A549 (cell line): ENCODE measurements around the gene NCOR2. TPM values are rescaled to one million over a fixed set of nuclear protein-coding genes. Genes with fewer than 3 reads are reported as not detected.

Experiments used
- ATAC-seq, 2 experiments: fragments of 200-7000 bp in 1 of 2; fragments of >200 bp in 1 of 2; cut with Nextera tagmentation in 1 of 2; cut with Tn5 transposase in 1 of 2; 3 replicates each; pipeline versions ENCODE4 v1.8.0 to v1.9.1; 2018 to 2020; ENCODE audit warnings: mild to moderate bottlenecking in 1 of 2, moderate library complexity in 1 of 2
- CTCF ChIA-PET: fragments of 300-600 bp; sonication (Branson Sonifier 250); formaldehyde crosslinking; extraction: SDS; loops from one replicate; lab custom pipeline; 2021; ENCODE audit warnings: antibody characterized with exemption, inconsistent platforms; lab: Yijun Ruan, JAX
- POLR2A ChIA-PET: fragments of 350-600 bp; formaldehyde crosslinking; extraction: SDS; loops from one replicate; lab custom pipeline; 2021; ENCODE audit warnings: antibody characterized with exemption, inconsistent platforms; lab: Yijun Ruan, JAX
- DNase-seq, 2 experiments: peaks; one replicate each; pipeline versions ENCODE4 v3.0.0 to v3.0.0-alpha.2; 2011 to 2016; ENCODE audit warnings: low read depth in 1 of 2, low spot score in 1 of 2
- FAIRE-seq: peaks from 2 replicates; lab custom pipeline; 2011; peaks lifted over from hg19 to GRCh38; lab: Jason Lieb, UNC
- H3K27ac ChIP-seq, 2 experiments: fragments of >200 bp; sonication (Bioruptor Twin); formaldehyde crosslinking; 3 replicates each; pipeline ENCODE4 v1.5.1; 2016 to 2017
- H3K4me1 ChIP-seq: fragments of >200 bp; sonication (Bioruptor Twin); formaldehyde crosslinking; 3 replicates; pipeline ENCODE4 v1.6.1; 2016
- H3K4me2 ChIP-seq: fragments of >200 bp; sonication (Bioruptor Twin); formaldehyde crosslinking; 3 replicates; pipeline ENCODE4 v1.6.1; 2016
- H3K4me3 ChIP-seq: fragments of >200 bp; sonication (Bioruptor Twin); formaldehyde crosslinking; 3 replicates; pipeline ENCODE4 v1.5.1; 2016
- H3K9me3 ChIP-seq: fragments of >200 bp; sonication (Bioruptor Twin); formaldehyde crosslinking; 3 replicates; pipeline ENCODE4 v1.6.1; 2016
- ATOH8 ChIP-seq: fragments of 250-450 bp; sonication (Bioruptor Pico); IDR thresholded peaks from 2 replicates; pipeline ENCODE4 v1.5.0; 2020; ENCODE audit warnings: low read depth, mild to moderate bottlenecking, moderate library complexity
- BHLHE40 ChIP-seq: IDR thresholded peaks from 2 replicates; pipeline ENCODE4 v1.6.1; 2012; ENCODE audit warnings: low read depth, low read length, inconsistent platforms
- CBX2 ChIP-seq: fragments of 200-600 bp; sonication (generic); IDR thresholded peaks from 2 replicates; pipeline ENCODE4 v1.6.1; 2016; ENCODE audit warnings: low read depth, mild to moderate bottlenecking, borderline replicate concordance
- CEBPB ChIP-seq, 2 experiments: fragments of >200 bp in 1 of 2; sonication (Bioruptor Twin) in 1 of 2; formaldehyde crosslinking in 1 of 2; IDR thresholded peaks; 2 replicates each; pipeline ENCODE4 v1.6.1; 2012 to 2016
- CHD2 ChIP-seq: fragments of 150-350 bp; IDR thresholded peaks from 2 replicates; pipeline ENCODE4 v1.6.1; 2014; ENCODE audit warnings: low read length; ENCODE audit not compliant: partially characterized antibody
- CHD4 ChIP-seq: fragments of 200-600 bp; sonication (generic); IDR thresholded peaks from 2 replicates; pipeline ENCODE4 v1.6.1; 2016; ENCODE audit warnings: antibody characterized with exemption, mild to moderate bottlenecking, borderline replicate concordance
- EHF ChIP-seq: fragments of 250-450 bp; sonication (Bioruptor Pico); IDR thresholded peaks from 2 replicates; pipeline ENCODE4 v1.5.0; 2020; ENCODE audit warnings: mild to moderate bottlenecking
- ESRRA ChIP-seq: fragments of 150-350 bp; IDR thresholded peaks from 2 replicates; pipeline ENCODE4 v1.6.1; 2014; ENCODE audit warnings: mild to moderate bottlenecking, low read length, borderline replicate concordance
- FOSB ChIP-seq: fragments of 250-450 bp; sonication (Bioruptor Pico); IDR thresholded peaks from 2 replicates; pipeline ENCODE4 v1.5.0; 2020; ENCODE audit warnings: mild to moderate bottlenecking, moderate library complexity
- FOXS1 ChIP-seq: fragments of 250-450 bp; sonication (Bioruptor Pico); IDR thresholded peaks from 2 replicates; pipeline ENCODE4 v1.5.0; 2020; ENCODE audit warnings: mild to moderate bottlenecking, moderate library complexity
- GATA3 ChIP-seq: IDR thresholded peaks from 2 replicates; pipeline ENCODE4 v1.6.1; 2012; ENCODE audit warnings: borderline replicate concordance
- HEYL ChIP-seq: fragments of 250-450 bp; sonication (Bioruptor Pico); IDR thresholded peaks from 2 replicates; pipeline ENCODE4 v1.8.0; 2021; ENCODE audit warnings: mild to moderate bottlenecking, moderate library complexity
- KDM1A ChIP-seq: fragments of 200-600 bp; sonication (generic); IDR thresholded peaks from 2 replicates; pipeline ENCODE4 v1.6.1; 2016; ENCODE audit warnings: low read depth, mild to moderate bottlenecking
- MYC ChIP-seq: IDR thresholded peaks from 2 replicates; pipeline ENCODE4 v1.6.1; 2012; ENCODE audit warnings: mild to moderate bottlenecking, inconsistent platforms, low read length, improper control_type of control experiment, borderline replicate concordance
- NFE2L2 ChIP-seq: fragments of 150-350 bp; conservative IDR thresholded peaks from 2 replicates; pipeline ENCODE4 v1.6.1; 2014; ENCODE audit warnings: low read length
- NPAS2 ChIP-seq: fragments of 250-450 bp; sonication (Bioruptor Pico); IDR thresholded peaks from 2 replicates; pipeline ENCODE4 v1.8.0; 2022; ENCODE audit warnings: mild to moderate bottlenecking, moderate library complexity, borderline replicate concordance
- PHF8 ChIP-seq: fragments of 200-600 bp; sonication (generic); IDR thresholded peaks from 2 replicates; pipeline ENCODE4 v1.6.1; 2016; ENCODE audit warnings: low read depth, mild to moderate bottlenecking, antibody characterized with exemption, moderate library complexity, borderline replicate concordance
- POLR2AphosphoS2 ChIP-seq: conservative IDR thresholded peaks from 2 replicates; pipeline ENCODE4 v1.6.1; 2012; ENCODE audit warnings: low read length, improper control_type of control experiment, inconsistent platforms
- RAD21 ChIP-seq, 2 experiments: fragments of >200 bp in 1 of 2; sonication (Bioruptor Twin) in 1 of 2; formaldehyde crosslinking in 1 of 2; IDR thresholded peaks in 1 of 2; conservative IDR thresholded peaks in 1 of 2; 2 replicates in 1 of 2; 3 replicates in 1 of 2; pipeline ENCODE4 v1.6.1; 2012 to 2018; ENCODE audit warnings: inconsistent platforms in 1 of 2
- RFX5 ChIP-seq: fragments of 450-650 bp; IDR thresholded peaks from 2 replicates; pipeline ENCODE4 v1.7.1; 2014; ENCODE audit warnings: antibody characterized with exemption, mild to moderate bottlenecking, moderate library complexity
- TFCP2L1 ChIP-seq: fragments of 250-450 bp; sonication (Bioruptor Pico); IDR thresholded peaks from 2 replicates; pipeline ENCODE4 v1.5.0; 2021; ENCODE audit warnings: mild to moderate bottlenecking
- ZNF302 ChIP-seq: fragments of 250-450 bp; sonication (Bioruptor Pico); IDR thresholded peaks from 2 replicates; pipeline ENCODE4 v1.9.0; 2021; ENCODE audit warnings: inconsistent platforms, mild to moderate bottlenecking, moderate library complexity
- ZSCAN20 ChIP-seq: fragments of 250-450 bp; sonication (Bioruptor Pico); IDR thresholded peaks from 2 replicates; pipeline ENCODE4 v1.8.0; 2022; ENCODE audit warnings: mild to moderate bottlenecking, moderate library complexity
- WGBS: methylation state at CpG from one replicate; pipeline ENCODE4 v1.1.6; 2017; ENCODE audit errors: missing lambda C conversion rate; 5-methylcytosine and 5-hydroxymethylcytosine counted together
- polyA plus RNA-seq, 4 experiments: library from polyadenylated mRNA; depleted of rRNA in 3 of 4; stranded (reverse); fragments of >200 nt; fragmentation: RNase III in 1 of 4; extraction: RNeasy Plus Mini Kit Qiagen cat#74134 plus additional on column Dnase treatment in 1 of 4; gene quantifications; 2 replicates in 3 of 4; 3 replicates in 1 of 4; pipeline ENCODE4 v1.2.3, GENCODE V29; 2011 to 2017

NCOR2 gene
- polyA plus RNA-seq, 2 of the 4 experiments (the other 2 are of a cell fraction) = 14.1 to 151 TPM

DNA sequence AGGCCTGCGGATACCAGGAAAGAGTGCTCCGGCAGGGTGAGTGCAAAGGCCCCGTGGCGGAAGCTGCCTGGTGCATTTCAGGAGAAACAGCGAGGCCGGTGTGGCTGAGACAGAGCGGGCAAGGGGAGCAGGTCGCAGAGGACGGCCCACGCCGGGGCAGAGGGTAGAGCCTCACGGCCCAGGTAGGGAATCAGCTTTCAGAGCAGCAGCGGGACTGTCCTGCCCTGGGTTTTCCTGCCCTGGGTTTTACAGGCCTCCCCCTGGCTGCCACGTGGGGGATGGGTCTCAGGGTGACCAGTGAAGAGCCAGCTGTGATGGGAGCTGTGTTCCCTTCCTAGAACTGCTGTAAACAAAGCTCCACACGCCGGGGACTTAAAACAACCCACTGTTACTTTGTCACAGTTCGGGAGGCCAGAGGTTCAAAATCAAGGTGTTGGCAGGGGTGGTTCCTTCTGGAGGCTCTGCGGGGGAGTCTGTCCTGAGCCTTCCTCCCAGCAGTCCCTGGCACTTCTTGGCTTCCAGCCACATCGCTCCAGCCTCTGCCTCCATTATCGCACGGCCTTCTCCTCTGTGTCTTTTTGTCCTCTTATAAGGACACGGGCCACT is 10.4 kb downstream of the NCOR2 start:
- POLR2A ChIA-PET = no interaction called here
- Histone ChIP-seq H3K4me1 (no peaks in the 10 kb centered on the region; the same call in 2 of the 3 replicates), H3K4me2 (no peak overlapping the region), H3K9me3 (no peaks in the 10 kb centered on the region), H3K27ac (peak overlapping the region in 1 of 2 experiments; percentile 17; a peak in 1 of 6 replicates)
- no peak for FAIRE-seq
- no peak for TF ChIP-seq RAD21 (conservative IDR thresholded peaks at IDR 0.05 in 1 of 2, IDR thresholded peaks at IDR 0.05 in 1 of 2)
- no peak for TF ChIP-seq EHF (CRISPR knock-in tag)
- no peak for TF ChIP-seq NPAS2 (CRISPR knock-in tag)
- no peak for TF ChIP-seq CBX2
- TF ChIP-seq, all 56 proteins: peak for 0
- DNase-seq (no peak), ATAC-seq (0 out of 6 replicates have a peak, but pooled peaks of 1 of the 2 experiments have one; percentile 9)
- CTCF ChIA-PET = no interaction called here
- H3K4me3 ChIP-seq = no peak overlapping the region
- 93% methylated on average over 22 of the region's 22 CpGs for WGBS

- DNase-seq (no peak), FAIRE-seq (no peak), ATAC-seq (no peak)
- ChIA-PET POLR2A (no interaction called here), CTCF (no interaction called here)
- H3K9me3 ChIP-seq = no peaks in the 10 kb centered on the region
- H3K4me2 ChIP-seq = no peak overlapping the region
- H3K4me3 ChIP-seq = no peak overlapping the region
- peaks cover under 1% of the 10 kb centered on the region; the same call in 1 of the 3 replicates for H3K4me1 ChIP-seq
- H3K27ac ChIP-seq = 0 out of 6 replicates have a peak overlapping the region, but pooled peaks of 1 of the 2 experiments have one; percentile 12
- TF ChIP-seq PHF8 (no peak), FOXS1 (CRISPR knock-in tag) (no peak), NFE2L2 (no peak), HEYL (CRISPR knock-in tag) (no peak), RFX5 (no peak), KDM1A (no peak), FOSB (no peak), CHD4 (no peak), CEBPB (IDR thresholded peaks at IDR 0.05) (no peak), ESRRA (no peak), MYC (no peak), EHF (CRISPR knock-in tag) (no peak), BHLHE40 (no peak), CHD2 (no peak), TFCP2L1 (CRISPR knock-in tag) (no peak), ZSCAN20 (CRISPR knock-in tag) (no peak), POLR2AphosphoS2 (no peak), ZNF302 (no peak), GATA3 (no peak), ATOH8 (CRISPR knock-in tag) (no peak)
- TF ChIP-seq, all 56 proteins: peak for 0
- WGBS = 84% methylated on average over 9 of the region's 9 CpGs
Observed at GRCh38 chr12:124556074-124556466, 11.3 kb downstream of the NCOR2 start.
